SH-SY5Y (cell line): ENCODE measurements around the gene MCF2L.

Experiments used
- GATA2 ChIP-seq: IDR thresholded peaks from 2 replicates; pipeline ENCODE4 v1.6.1; 2011; ENCODE audit warnings: mild to moderate bottlenecking, low read depth, low read length
- GATA3 ChIP-seq: IDR thresholded peaks from 2 replicates; pipeline ENCODE4 v1.6.1; 2011; ENCODE audit warnings: low read depth, mild to moderate bottlenecking, low read length, moderate library complexity

- TF ChIP-seq GATA2 (no peak), GATA3 (no peak)
These were observed 1.2 kb upstream of the MCF2L start for GRCh38 chr13:112967686-112968379.
